Uterus (tissue), 4 donors: ENCODE measurements around the gene MTUS2. TPM values are rescaled to one million over a fixed set of nuclear protein-coding genes. Genes with fewer than 3 reads are reported as not detected.

Experiments used
- DNase-seq, 2 donors: peaks; one replicate each; pipeline ENCODE4 v3.0.0-alpha.2; 2019 to 2020
- H3K27ac ChIP-seq, 2 donors: fragments of 200-600 bp; sonication (generic); 1 replicate in 1 of 2; 2 replicates in 1 of 2; pipeline ENCODE4 v1.5.1; 2016 to 2018
- H3K27me3 ChIP-seq, 2 donors: fragments of 200-600 bp; sonication (generic); one replicate each; pipeline ENCODE4 v1.5.1; 2018 to 2019; ENCODE audit warnings: control low read depth in 1 of 2
- H3K36me3 ChIP-seq, 2 donors: fragments of 200-600 bp; sonication (generic); one replicate each; pipeline ENCODE4 v1.5.1; 2019; ENCODE audit warnings: control low read depth in 1 of 2
- H3K4me1 ChIP-seq, 2 donors: fragments of 200-600 bp; sonication (generic); one replicate each; pipeline ENCODE4 v1.5.1; 2018 to 2019; ENCODE audit warnings: control low read depth in 1 of 2
- H3K4me3 ChIP-seq, 2 donors: fragments of 200-600 bp; sonication (generic); 1 replicate in 1 of 2; 2 replicates in 1 of 2; pipeline ENCODE4 v1.5.1; 2018 to 2019; ENCODE audit warnings: mild to moderate bottlenecking in 1 of 2
- H3K9me3 ChIP-seq, 2 donors: fragments of 200-600 bp; sonication (generic); one replicate each; pipeline ENCODE4 v1.5.1; 2019; ENCODE audit warnings: control low read depth in 1 of 2
- CTCF ChIP-seq, 4 experiments: fragments of 200-600 bp in 2 of 4; fragments of 450-650 bp in 2 of 4; sonication (generic) in 2 of 4; IDR thresholded peaks; one replicate each; pipeline ENCODE4 v1.5.1; 2016 to 2019; ENCODE audit warnings: antibody characterized with exemption in 4 of 4, mild to moderate bottlenecking in 2 of 4, moderate library complexity in 1 of 4
- POLR2A ChIP-seq, 2 donors: fragments of 450-650 bp; IDR thresholded peaks; one replicate each; pipeline ENCODE4 v1.6.1; 2016; ENCODE audit warnings: antibody characterized with exemption in 2 of 2, mild to moderate bottlenecking in 1 of 2, moderate library complexity in 1 of 2
- intact Hi-C: fragments of 100-400 bp; cut with DNase I; formaldehyde crosslinking; loops from one replicate; pipeline ENCODE4 v1.15.1; 2023; ENCODE audit warnings: low total_unique reads
- total RNA-seq, 4 donors: library from RNA; depleted of rRNA in 3 of 4; stranded (reverse); fragments of >200 nt in 3 of 4; gene quantifications; one replicate each; pipeline versions ENCODE4 v1.1.0 to v1.2.4, GENCODE V29; 2014 to 2023
- donor health status: DM: yes; HTN: yes; CAD: no.

The MTUS2 gene
- total RNA-seq, 4 donors from 2014 or later = 0.26 to 4.0 (median 3.6) TPM; not detected in 1

GRCh38 chr13:28837111-28837510 is 17.0 kb downstream of the MTUS2 start:
- H3K27me3 ChIP-seq = no peaks in the 10 kb centered on the region
- no peak overlapping the region for H3K27ac ChIP-seq
- H3K4me3 ChIP-seq = no peak overlapping the region
- H3K36me3 ChIP-seq = no peaks in the 10 kb centered on the region
- TF ChIP-seq CTCF (IDR thresholded peaks at IDR 0.05) = no peak
- TF ChIP-seq POLR2A (IDR thresholded peaks at IDR 0.05) = no peak
- intact Hi-C loops = no loop called here
- H3K9me3 ChIP-seq = no peaks in the 10 kb centered on the region
- DNase-seq = no peak
- no peaks in the 10 kb centered on the region for H3K4me1 ChIP-seq

GRCh38 chr13:28843639-28844038 is 23.5 kb downstream of the MTUS2 start:
- TF ChIP-seq CTCF (IDR thresholded peaks at IDR 0.05) = no peak
- TF ChIP-seq POLR2A (IDR thresholded peaks at IDR 0.05) = no peak

GRCh38 chr13:28849441-28849840 is 29.3 kb downstream of the MTUS2 start:
- H3K4me3 ChIP-seq = no peak overlapping the region
- H3K27ac ChIP-seq = no peak overlapping the region
- no peak for DNase-seq
- H3K4me1 ChIP-seq = no peaks in the 10 kb centered on the region
- no peaks in the 10 kb centered on the region for H3K27me3 ChIP-seq
- intact Hi-C loops = no loop called here
- no peak for TF ChIP-seq CTCF (IDR thresholded peaks at IDR 0.05)
- TF ChIP-seq POLR2A (IDR thresholded peaks at IDR 0.05) = no peak
- H3K9me3 ChIP-seq = no peaks in the 10 kb centered on the region
- H3K36me3 ChIP-seq = no peaks in the 10 kb centered on the region

More at GRCh38 chr13:28843639-28844038, 23.5 kb downstream of the MTUS2 start:
- Histone ChIP-seq H3K27ac (no peak overlapping the region), H3K9me3 (no peaks in the 10 kb centered on the region), H3K4me3 (no peak overlapping the region), H3K4me1 (no peaks in the 10 kb centered on the region), H3K36me3 (no peaks in the 10 kb centered on the region), H3K27me3 (no peaks in the 10 kb centered on the region)
- intact Hi-C loops = no loop called here
- no peak for DNase-seq

- H3K36me3 ChIP-seq = no peaks in the 10 kb centered on the region
- H3K27me3 ChIP-seq = no peaks in the 10 kb centered on the region
- H3K27ac ChIP-seq = no peak overlapping the region
- TF ChIP-seq CTCF (IDR thresholded peaks at IDR 0.05) = no peak
- no peak for TF ChIP-seq POLR2A (IDR thresholded peaks at IDR 0.05)
- no peaks in the 10 kb centered on the region for H3K4me1 ChIP-seq
- intact Hi-C loops = no loop called here
- H3K4me3 ChIP-seq = no peak overlapping the region
- no peaks in the 10 kb centered on the region for H3K9me3 ChIP-seq
- no peak for DNase-seq
Observed at GRCh38 chr13:28850226-28850625, 30.1 kb downstream of the MTUS2 start.

- no peak for DNase-seq
Observed at GRCh38 chr13:28851422-28851821, 31.3 kb downstream of the MTUS2 start.

More at GRCh38 chr13:28851422-28851821, 31.3 kb downstream of the MTUS2 start:
- Histone ChIP-seq H3K4me3 (no peak overlapping the region), H3K27me3 (no peaks in the 10 kb centered on the region), H3K4me1 (no peaks in the 10 kb centered on the region), H3K36me3 (no peaks in the 10 kb centered on the region), H3K27ac (no peak overlapping the region), H3K9me3 (no peaks in the 10 kb centered on the region)
- no peak for TF ChIP-seq POLR2A (IDR thresholded peaks at IDR 0.05)
- TF ChIP-seq CTCF (IDR thresholded peaks at IDR 0.05) = no peak
- intact Hi-C loops = no loop called here
